ENCODE results near the gene SEC61G. TPM values are rescaled to one million over a fixed set of nuclear protein-coding genes. Genes with fewer than 3 reads are reported as not detected.

Gene SEC61G
- total RNA-seq (100 to 1,000 TPM in 3 of 10 donors, 10 to 100 TPM in 7; 73.7 to 126 (median 90.9) TPM), polyA plus RNA-seq (100 to 1,000 TPM; 138 to 578 TPM)
- long read RNA-seq, donor 1, transcript SEC61G-201 (4 exons, 462 nt): major isoform, 22 of 27 reads
- long read RNA-seq, donor 1, partial matches to known transcripts: 3 of 27 reads
- long read RNA-seq, donor 1, other reads (novel, unspliced or antisense): 0 of 27 reads
- long read RNA-seq, donor 2, transcript SEC61G-201 (4 exons, 462 nt): major isoform, 35 of 38 reads
- long read RNA-seq, donor 2, partial matches to known transcripts: 1 of 38 reads
- long read RNA-seq, donor 2, other reads (novel, unspliced or antisense): 0 of 38 reads
- long read RNA-seq, donor 3, transcript SEC61G-201 (4 exons, 462 nt): major isoform, 12 of 13 reads
- long read RNA-seq, donor 3, partial matches to known transcripts: 0 of 13 reads
- long read RNA-seq, donor 3, other reads (novel, unspliced or antisense): 1 of 13 reads

DNA sequence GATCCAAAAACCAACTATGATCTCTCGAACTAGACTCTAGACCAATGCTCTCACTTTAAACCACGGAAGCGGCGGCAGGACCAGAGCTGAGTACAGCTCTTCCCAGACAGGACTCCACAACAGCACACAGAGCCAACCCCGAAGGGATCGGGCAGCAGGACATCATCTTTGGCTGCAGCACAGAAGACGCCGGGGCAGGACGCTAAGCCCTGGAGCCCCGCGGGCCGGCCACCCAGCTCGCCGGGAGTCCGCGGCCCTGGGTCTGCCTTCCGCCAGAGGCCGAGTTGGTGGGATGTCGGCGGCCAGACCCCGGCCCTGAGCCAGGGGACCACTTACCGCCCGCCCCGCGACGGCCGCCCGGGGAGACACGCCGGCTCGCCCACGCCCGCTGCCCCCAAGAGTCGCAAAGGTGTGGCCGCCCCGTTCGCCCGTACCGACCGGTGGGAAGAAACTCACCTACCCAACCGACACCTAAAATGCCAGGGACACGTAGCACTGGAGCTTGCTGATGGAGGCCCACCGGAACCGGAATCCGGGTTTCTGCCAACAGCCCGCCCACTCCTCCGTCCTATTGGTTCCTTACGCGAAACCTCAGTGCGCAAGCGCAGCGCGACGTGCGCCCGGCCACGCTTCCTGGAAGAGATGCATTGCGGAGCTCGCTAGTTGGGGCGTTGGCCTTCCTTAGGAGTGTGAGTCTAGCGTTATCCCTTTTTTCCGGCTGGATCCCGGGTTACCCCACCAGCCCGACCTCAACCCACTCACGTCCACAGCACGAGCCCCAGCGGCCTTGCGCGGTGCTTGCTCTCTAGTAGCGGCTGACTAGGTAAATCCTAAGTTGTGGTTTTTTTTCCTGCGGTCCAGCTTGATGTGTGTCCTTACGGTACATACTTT is at the start of gene SEC61G:
TSS of gene SEC61G (minus strand) at position 510 of the 891 bp plus-strand sequence. CDS start 1,623 bp downstream, outside the sequence.
- intact Hi-C loops (cut with DNase I): loop anchor here in 1 of 10 donors (5.0 kb wide), 1 partner anchor 608 kb away; the partner anchor contains the start of gene LANCL2
- ATAC-seq: peak; percentile 98 to 100 (median 99)

DNA sequence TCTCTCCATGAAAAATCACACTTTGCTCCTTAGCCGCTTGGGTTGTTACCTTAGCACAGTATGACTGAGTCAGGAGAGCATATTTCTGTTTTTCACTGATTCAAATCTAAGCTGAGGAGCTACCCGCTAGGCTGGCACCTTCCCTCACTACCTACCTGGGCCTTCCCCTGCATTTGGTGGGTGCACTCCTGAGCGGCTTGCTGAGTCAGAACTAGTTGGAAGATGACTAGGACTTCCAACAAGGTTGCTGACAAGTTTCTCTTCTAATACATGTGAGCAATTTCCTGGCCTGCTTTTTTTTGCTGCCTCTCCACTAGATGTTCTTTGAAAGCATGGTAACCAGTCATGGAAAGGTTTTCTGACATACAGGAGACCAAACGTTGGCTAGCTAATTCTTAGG is 43.8 kb upstream of the SEC61G start:
- DNase-seq: no peak
- intact Hi-C loops (cut with DNase I): no loop called here
- TF ChIP-seq, protein P1, sequence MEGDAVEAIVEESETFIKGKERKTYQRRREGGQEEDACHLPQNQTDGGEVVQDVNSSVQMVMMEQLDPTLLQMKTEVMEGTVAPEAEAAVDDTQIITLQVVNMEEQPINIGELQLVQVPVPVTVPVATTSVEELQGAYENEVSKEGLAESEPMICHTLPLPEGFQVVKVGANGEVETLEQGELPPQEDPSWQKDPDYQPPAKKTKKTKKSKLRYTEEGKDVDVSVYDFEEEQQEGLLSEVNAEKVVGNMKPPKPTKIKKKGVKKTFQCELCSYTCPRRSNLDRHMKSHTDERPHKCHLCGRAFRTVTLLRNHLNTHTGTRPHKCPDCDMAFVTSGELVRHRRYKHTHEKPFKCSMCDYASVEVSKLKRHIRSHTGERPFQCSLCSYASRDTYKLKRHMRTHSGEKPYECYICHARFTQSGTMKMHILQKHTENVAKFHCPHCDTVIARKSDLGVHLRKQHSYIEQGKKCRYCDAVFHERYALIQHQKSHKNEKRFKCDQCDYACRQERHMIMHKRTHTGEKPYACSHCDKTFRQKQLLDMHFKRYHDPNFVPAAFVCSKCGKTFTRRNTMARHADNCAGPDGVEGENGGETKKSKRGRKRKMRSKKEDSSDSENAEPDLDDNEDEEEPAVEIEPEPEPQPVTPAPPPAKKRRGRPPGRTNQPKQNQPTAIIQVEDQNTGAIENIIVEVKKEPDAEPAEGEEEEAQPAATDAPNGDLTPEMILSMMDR (IDR thresholded peaks at IDR 0.05): no peak
- H3K27me3 ChIP-seq: no peaks in the 10 kb centered on the region
- H3K27ac ChIP-seq: no peak overlapping the region
- 72 to 86% methylated on average over 4 of the region's 4 CpGs for WGBS, 2 donors
- no peak overlapping the region for H3K4me3 ChIP-seq
- no peak for ATAC-seq
- no peaks in the 10 kb centered on the region for H3K9me3 ChIP-seq
- H3K4me1 ChIP-seq: peaks cover 0 to 15% (median 0%) of the 10 kb centered on the region in 9 donors
- H3K36me3 ChIP-seq: no peaks in the 10 kb centered on the region

More for the DNA sequence above, at the start of gene SEC61G:
- H3K9me3 ChIP-seq: no peaks in the 10 kb centered on the region
- peak within 1 kb of the TSS; percentile 63 to 96 (median 90) for H3K27ac ChIP-seq
- H3K4me3 ChIP-seq: peak within 1 kb of the TSS; percentile 69 to 98 (median 94)
- H3K27me3 ChIP-seq: no peaks in the 10 kb centered on the region
- peak; percentile 97 to 98 for DNase-seq
- peaks cover 0 to 45% (median 37%) of the 10 kb centered on the region in 9 donors for H3K4me1 ChIP-seq
- 0% methylated on average over 72 of the region's 72 CpGs for WGBS, 2 donors
- peaks cover 0 to 33% (median 7%) of the 10 kb centered on the region in 9 donors for H3K36me3 ChIP-seq
- TF ChIP-seq, protein P1 (IDR thresholded peaks at IDR 0.05): no peak

DNA sequence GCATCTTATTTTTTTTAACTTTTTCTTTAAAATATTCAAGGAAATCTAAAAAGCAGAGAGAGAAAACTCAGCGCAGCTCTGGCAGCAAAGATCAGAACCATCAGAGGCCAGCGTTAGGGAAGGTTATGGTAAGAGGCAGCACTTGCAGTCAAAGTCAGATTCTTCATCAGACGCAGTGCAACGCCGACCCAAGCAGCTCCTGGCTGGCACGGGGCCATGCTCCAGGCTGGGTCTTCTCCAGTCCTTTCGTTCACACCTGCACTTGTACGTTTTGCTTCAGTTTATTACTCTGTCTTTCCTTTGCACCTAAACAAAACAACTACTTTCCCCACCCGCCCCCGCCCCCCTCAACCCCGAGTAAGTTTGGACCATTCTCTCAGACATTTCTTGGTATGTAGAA is 43.1 kb upstream of the SEC61G start:
- no peak overlapping the region for H3K27ac ChIP-seq
- H3K36me3 ChIP-seq: no peaks in the 10 kb centered on the region
- no peaks in the 10 kb centered on the region for H3K9me3 ChIP-seq
- H3K4me1 ChIP-seq: peaks cover 0 to 15% (median 0%) of the 10 kb centered on the region in 9 donors
- TF ChIP-seq, protein P1 (IDR thresholded peaks at IDR 0.05): no peak
- ATAC-seq (no peak), DNase-seq (no peak)
- 57 to 64% methylated on average over 11 of the region's 11 CpGs for WGBS, 2 donors
- H3K4me3 ChIP-seq: no peak overlapping the region
- no peaks in the 10 kb centered on the region for H3K27me3 ChIP-seq
- intact Hi-C loops (cut with DNase I): no loop called here

DNA sequence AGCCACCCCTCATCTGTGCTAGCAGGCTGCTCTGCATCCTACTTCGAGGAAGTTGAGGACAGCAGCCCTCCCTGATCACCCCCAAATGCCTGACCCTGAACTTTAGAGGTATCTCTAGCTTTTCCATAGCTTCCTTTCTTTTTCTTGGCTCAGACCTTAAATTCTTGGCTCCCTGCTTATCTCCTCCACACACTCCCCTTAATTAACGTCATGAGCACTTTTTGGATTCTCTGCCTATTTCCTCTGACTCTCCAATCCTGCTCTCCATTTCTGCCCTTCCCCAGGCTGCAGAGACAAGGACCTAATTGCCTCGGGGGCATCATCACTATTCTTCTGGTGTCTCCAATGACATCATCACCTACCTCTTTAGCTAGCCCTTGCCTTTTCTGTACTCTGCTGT is 40.8 kb upstream of the SEC61G start:
- TF ChIP-seq, protein P1 (IDR thresholded peaks at IDR 0.05): no peak
- 38 to 45% methylated on average over 3 of the region's 3 CpGs for WGBS, 2 donors
- no peak overlapping the region for H3K27ac ChIP-seq
- no peaks in the 10 kb centered on the region for H3K27me3 ChIP-seq
- H3K4me1 ChIP-seq: peaks cover 0 to 15% (median 0%) of the 10 kb centered on the region in 9 donors
- H3K9me3 ChIP-seq: no peaks in the 10 kb centered on the region
- intact Hi-C loops (cut with DNase I): loop anchor here in 2 of 10 donors (5.0 to 10.0 kb wide), 2 partner anchors 38 to 45 kb away; no protein-coding TSS in a partner anchor
- DNase-seq: no peak
- ATAC-seq: peak in 6 of 8 donors; percentile 23 to 70 (median 56)
- H3K4me3 ChIP-seq: no peak overlapping the region
- no peaks in the 10 kb centered on the region for H3K36me3 ChIP-seq

All from heart right ventricle (tissue), 16 donors.